ENCODE results near the gene HOXA7.

The HOXA7 gene

GRCh38 chr7:27156508-27156898 lies at the start of gene HOXA7:
HOXA7 (minus strand) TSS chr7:27156675; CDS start chr7:27156545, 130 bp downstream.
- DNase-seq: no peak

DNA sequence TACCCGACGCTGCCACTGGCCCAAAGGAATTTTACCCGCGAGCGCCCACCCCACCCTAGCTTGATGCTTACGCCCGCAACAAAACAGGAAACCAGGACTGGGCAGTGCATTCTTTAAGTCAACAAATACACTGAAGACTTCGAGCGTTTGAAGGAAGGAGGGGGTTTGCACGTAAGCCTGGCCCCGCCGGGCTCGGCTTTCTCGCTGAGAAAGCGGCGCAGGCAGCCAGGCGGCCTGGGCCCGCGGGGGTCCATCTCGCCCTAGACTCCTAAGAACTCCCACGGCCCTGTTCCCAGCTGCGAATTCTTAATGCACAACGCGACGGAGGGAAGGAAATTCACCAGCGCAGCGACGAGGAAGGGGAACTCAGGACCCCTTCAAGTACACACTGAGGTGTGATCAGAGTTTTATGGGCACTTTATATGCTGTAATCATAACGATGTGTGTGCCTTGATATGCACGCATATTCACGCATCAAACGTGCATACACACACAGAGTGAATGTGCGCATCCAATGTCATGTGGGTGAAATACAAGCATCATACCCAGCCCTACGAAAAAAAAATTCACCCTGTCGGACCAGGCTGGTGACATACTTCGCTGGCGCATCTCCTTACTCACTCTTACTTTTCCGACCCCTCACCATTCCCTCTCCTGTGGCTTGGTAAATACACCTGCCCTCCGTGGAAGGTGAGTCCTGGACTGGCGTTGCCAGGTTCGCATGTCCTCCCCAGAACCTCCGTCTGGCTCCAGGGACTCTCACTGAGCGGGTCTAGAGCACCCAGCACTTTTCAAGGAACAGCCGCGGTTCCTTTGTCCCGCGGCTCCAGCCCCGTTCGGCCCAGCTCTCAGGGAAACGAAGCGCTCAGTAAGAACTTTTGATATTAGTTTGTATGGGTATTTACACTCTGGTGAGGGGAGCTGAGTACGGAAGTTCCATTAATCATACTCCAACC lies 49.1 kb upstream of the HOXA7 start:
- DNase-seq: peak; percentile 58

DNA sequence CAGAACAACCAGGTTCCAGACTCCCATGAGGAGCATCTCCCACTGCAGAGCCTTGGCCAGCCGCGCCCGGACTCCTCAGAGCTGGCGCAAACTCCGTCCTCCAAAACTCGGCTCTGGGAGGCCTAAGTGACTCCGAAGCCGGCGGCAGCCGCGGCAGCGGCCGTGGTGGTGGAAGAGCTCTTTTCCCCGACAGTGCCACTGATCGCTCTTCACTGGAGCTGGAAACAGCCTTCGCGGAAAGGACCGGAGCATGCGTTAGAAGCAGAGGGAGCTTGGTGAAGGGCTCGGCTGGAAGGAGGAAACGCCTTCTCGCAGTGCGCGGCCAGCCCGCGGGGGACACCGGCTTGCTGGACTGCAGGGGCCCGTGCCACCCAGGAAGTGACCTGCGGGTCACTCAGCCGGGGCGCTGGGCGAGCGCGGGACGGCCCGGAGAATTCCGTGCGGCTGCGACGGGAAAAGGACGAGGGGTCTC lies 48.4 kb upstream of the HOXA7 start:
- peak; percentile 72 for DNase-seq

DNA sequence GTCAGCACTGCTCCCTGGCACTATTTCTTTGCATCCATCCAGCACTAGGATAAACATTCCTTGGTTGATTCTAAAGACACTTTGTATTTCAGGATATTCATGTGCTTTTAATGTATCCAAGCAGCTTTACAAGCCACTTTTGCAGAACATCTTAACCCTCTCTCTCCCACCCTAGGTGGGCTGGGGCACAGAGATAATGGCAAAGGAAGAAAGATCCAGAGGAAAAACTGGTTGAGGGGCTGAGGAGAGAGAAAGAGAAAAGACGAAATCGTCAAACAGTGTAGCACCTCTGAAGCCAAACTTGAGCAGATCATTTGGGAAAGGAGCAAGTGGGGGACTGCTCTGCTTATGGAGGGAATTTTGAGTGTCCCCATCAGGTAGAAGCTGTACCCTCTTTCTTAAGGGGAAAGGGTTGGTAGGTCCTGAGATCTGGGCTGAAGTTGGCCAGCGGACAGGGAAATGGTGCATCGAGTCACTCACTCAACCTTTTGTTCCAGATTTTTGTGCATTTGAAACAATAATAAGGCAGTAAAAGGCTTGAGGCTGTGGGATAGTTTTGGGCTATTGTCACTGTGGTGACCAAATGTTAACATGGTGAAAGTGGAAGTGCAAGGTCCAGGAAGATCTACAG lies 47.6 kb upstream of the HOXA7 start:
- no peak for DNase-seq

DNA sequence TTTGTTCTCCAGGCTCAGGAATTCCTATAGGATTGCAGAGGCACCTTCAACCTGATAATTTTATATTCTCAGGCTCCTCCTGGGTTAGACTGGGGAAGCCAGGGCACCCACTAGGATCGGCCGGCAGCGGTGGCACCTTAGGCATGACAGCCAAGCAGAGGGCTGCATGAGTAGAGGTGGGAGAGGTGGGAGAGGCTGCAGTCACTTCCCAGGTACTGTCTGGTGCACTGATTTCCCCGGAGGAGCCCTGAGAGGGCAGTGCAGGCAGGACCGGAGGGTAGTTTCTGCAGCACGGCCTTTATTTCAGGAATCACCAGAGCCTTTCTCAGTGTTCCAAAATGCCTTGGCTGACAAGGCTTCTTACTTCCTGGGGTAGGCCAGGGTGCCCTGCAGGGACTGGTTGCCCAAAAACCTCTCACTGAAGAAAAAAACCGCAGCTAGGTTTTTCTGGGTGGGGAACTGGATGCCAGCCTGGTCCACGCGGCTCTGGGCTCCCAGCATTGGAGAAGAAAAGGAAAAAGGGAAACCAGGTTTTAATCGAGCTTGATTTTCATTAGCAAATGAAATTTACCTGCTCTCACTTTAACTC lies 47.0 kb upstream of the HOXA7 start:
- DNase-seq: no peak

DNA sequence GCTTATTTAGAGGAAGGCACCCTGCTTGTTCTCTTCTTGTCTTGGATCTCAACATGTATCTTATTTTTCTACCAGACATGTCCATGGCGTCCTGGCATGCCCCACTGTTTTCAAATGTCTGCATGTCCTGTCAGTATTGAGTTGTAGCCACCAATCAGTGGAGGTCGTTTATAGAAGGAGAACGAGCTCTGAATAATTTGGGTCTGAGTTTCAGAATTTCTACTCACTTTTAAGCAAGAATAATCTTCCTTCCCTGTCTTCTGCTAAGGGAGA lies 46.3 kb upstream of the HOXA7 start:
- no peak for DNase-seq

GRCh38 chr7:27202018-27202861 lies 45.8 kb upstream of the HOXA7 start:
- no peak for DNase-seq

- peak; percentile 55 for DNase-seq
Measured at GRCh38 chr7:27201580-27202017, 45.1 kb upstream of the HOXA7 start.

GRCh38 chr7:27200761-27201579 lies 44.5 kb upstream of the HOXA7 start:
- peak; percentile 60 for DNase-seq

DNA sequence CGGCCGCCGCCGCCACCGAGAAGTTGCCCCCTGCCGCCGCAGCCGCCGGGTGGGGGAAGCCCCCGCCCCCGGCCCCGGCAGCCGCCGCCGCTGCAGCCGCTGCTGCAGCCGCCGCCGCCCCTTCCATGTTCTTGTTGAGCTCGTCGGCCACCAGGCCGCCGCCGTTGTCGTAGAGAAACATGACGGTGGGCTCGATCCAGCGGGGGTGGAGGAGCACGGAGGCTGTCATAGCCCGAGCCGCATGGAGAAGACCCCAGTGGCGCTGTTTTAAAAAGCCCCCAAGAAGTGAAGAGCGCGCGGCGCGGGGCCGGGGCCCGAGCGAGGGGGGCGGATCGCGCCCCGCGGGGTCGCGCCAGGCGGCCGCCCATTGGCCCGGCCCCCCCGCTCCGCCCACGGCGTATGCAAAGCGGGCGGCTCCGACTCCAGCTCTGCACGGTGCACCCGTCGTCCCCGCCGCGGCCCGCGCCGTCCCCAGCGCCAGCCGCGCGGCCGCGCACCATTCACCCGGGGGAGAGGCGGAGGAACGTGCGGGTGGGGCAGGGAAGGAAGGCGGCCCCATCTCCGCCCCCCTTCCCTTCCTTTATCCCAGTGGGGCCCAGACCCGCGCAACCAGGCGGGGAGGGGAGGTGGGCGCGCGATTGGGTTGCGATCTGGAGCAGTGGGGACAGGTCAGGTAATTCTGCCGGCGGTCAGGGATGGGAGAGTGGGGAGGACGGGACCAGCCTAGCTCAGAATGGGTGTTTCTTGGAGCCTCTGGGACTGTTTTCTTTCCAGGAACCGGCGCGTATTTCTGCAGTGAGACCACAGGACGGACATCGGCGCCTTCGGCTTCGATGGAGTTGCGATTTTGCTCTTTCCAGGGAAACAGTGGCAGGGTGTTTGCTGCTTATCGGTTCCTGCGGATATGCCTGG lies 43.6 kb upstream of the HOXA7 start, which contains the start of gene HOXA13:
TSS of gene HOXA13 (minus strand) at position 243 of the 912 bp plus-strand sequence. CDS start at position 229, 14 bp downstream.
- peak; percentile 87 for DNase-seq

GRCh38 chr7:27198871-27199801 lies 42.7 kb upstream of the HOXA7 start:
- DNase-seq: peak; percentile 72

GRCh38 chr7:27198138-27198841 lies 41.8 kb upstream of the HOXA7 start:
- DNase-seq: peak; percentile 55

DNA sequence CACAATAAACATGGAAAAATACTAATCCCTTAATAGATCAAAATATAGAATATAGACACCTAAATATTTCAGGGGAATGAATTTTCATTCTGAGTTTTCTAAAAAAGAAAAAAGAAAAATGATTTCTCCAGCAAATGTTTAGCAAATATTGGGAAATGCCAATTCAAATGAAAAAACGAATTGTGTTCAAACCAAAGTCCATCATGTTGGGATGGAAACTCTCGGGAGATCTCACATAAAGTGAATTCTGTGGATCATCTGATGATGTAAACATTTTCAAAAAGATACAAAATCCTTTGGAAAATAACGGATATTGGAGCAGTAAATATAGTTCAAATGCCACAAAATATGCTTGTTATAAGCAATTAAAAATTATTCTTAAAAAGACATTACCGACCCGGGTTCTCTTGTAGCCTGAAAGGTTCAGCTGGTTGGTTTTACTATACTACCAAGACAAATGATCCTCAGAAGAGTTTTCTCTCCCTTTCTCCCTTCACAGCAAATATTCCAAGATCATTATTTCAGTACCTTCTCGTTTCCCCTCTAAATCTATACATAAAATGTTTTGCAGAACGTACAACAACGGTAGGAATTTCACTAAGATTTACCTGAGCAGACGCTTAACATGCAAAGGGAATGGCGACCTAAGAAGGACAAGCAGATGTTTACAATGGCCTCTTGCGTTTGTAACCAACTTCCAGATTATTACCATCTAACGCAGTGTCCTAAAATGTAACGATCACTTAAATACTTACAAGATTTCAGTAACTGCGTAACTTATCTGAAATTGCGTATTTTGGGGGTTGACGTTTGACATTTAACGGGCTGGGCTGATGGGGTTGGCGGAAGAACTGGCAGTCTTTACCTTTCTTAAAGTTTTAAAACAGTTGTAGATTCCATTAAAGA lies 40.9 kb upstream of the HOXA7 start:
- no peak for DNase-seq

- DNase-seq: peak; percentile 80
Measured at GRCh38 chr7:27196287-27196767, 39.9 kb upstream of the HOXA7 start.

- no peak for DNase-seq
Measured at GRCh38 chr7:27194686-27195379, 38.4 kb upstream of the HOXA7 start.

- no peak for DNase-seq
Measured at GRCh38 chr7:27194002-27194352, 37.5 kb upstream of the HOXA7 start.

All from NCI-H69 (cell line).